OCI-LY1 (cell line): ENCODE measurements around the gene NEXN.

Experiments used
- CTCF ChIP-seq: fragments of 200-600 bp; sonication (generic), shearing (Covaris generic); IDR thresholded peaks from 2 replicates; pipeline ENCODE4 v1.5.1; 2017; ENCODE audit warnings: mild to moderate bottlenecking, antibody characterized with exemption, low read length, moderate library complexity, mixed read lengths
- EZH2 ChIP-seq: fragments of 200-600 bp; sonication (generic), shearing (Covaris generic); IDR thresholded peaks from 2 replicates; pipeline ENCODE4 v1.8.0; 2017; ENCODE audit warnings: borderline replicate concordance, mixed run types, mild to moderate bottlenecking, antibody characterized with exemption, low read length, moderate library complexity, mixed read lengths

GRCh38 chr1:77966291-77966690 lies 77.9 kb downstream of the NEXN start:
- TF ChIP-seq CTCF (no peak), EZH2 (no peak)
